NCI-H510A (cell line): ENCODE measurements around the gene ZSWIM7.
"Not testable (repeated sequence)": the region's sequence is repeated elsewhere in the genome, so short reads cannot be mapped to it uniquely, and the experiment has no call there.

Experiments
- DNase-seq: peaks from one replicate; lab custom pipeline; 2025; lab: John Stamatoyannopoulos, UW

Gene ZSWIM7

DNA sequence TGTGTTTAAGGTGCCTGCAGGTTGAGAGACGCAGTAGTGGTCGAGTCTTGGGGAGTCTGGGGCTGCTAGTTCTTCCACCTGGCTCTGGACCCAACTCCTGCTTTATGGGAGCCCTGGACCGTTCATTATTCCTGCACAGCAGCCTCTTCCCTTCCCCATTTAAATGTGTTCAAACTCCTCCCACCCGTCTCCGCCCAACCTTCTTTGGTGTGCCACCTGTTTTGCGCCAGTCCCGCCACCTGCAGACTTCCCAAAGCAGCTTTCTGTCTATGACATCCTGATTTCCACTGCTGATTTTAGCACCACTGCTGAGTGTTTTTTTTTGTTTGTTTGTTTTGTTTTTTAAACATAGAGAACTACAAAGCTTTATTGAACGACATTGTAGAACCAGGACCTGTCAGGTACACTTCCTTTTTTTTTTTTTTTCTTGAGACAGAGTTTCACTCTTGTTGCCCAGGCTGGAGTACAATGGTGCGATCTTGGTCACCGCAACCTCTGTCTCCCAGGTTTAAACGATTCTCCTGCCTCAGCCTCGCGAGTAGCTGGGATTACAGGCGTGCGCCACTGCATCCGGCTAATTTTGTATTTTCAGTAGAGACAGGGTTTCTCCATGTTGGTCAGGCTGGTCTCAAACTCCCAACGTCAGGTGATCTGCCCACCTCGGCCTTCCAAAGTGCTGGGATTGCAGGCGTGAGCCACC, 41.7 kb downstream of the ZSWIM7 start:
- DNase-seq = no peak

GRCh38 chr17:15957206-15957605, 42.3 kb downstream of the ZSWIM7 start:
- no peak for DNase-seq

DNA sequence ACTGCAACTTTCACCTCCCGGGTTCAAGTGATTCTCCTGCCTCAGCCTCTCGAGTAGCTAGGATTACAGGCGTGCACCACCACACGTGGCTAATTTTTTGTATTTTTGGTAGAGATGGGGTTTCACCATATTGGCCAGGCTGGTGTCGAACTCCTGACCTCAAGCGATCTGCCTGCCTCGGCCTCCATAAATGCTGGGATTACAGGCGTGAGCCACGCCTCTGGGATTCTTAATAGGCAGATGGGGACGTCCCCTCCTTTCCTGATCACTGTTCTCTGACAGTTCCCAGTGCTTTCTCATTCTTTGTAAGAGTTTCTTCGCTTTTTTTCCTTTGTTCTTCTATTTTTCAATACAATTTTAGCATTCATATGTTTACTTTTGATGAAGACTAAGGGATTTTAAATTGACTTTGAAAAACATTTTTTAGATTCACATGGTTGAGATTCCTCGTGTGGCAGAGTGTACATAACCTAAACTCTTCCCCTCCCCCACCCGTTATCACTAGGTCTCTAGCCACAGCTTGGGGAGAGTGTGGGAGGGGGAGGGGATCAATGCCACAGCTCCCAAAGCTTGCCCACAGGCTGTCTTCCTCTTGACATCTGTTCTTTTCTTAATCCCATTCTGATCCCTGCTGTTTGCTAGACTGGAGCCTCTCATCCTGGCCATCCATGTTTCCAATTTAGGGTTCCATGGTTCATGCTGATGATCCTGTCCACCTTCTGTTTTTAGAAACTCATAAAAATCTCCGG, 43.5 kb downstream of the ZSWIM7 start:
- no peak for DNase-seq

- no peak for DNase-seq
These were observed 45.3 kb downstream of the ZSWIM7 start for GRCh38 chr17:15954222-15954621.

DNA sequence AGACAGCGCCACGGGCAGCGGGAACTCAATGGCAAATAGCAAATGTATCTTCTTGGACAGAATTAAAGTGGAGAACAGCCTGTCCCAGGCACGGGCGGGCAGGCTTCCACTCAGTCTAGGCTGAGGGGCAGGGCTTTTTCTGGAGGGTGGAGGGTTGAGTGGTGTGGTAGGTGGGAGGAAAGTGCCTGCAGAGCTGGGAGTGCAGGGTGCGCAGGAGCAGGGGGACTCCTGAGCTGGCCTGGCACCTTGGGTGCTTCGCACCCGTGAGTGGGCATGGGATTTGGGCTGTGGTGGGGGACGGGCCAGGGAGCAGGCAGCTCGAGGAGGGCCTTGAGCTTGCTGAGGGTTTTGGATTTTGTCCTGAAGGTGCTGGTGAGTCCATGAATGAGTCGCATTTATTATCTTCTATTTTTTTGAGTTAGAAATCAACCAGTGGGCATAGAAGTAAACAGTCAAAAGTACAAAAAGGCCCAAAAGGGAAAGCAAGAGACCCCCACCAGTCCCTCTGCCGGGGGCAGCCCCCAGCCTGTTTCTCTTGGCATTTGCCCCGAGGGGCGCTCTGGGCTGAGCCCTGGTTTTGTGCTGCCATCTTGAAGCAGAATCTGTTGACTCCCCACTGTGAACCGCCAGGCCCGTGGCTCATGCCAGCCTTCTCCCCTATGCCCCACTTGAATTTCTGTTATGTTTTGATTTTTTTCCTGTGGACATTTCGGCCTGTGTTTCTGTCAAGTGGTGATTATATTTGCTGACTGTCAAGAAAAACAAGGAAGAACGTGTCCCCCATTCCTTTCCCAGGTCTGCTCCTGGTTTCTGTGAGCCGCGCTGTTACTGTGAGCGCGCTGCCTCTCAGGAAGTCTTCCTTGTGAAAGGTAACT, 46.4 kb downstream of the ZSWIM7 start:
- no peak for DNase-seq

DNA sequence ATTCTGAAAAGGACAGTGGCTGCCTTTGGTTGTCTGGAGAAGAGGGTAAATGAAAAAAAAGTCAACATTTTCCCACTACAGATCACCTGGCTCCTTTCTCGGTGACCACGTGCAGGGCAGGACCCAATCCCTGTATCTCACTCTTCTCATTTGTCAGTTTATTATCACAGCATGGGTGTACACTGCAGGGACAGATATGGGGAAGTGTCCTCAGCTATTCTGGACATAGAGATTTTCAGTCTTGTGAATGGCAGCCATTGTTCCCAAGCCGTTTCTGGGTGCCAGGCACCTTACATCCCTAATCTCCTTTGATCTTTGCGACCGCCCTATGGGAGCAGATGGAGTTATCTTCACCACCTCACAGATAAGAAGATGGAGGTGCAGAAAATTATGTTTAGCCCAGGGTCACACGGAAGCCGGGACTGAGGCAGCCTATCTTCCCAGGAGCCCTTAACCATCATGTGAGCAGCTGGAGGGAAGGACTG, 47.4 kb downstream of the ZSWIM7 start:
- no peak for DNase-seq

- DNase-seq = no peak
These were observed 48.0 kb downstream of the ZSWIM7 start for GRCh38 chr17:15951368-15952047.

GRCh38 chr17:15947976-15948752, 51.3 kb downstream of the ZSWIM7 start:
- DNase-seq = no peak

DNA sequence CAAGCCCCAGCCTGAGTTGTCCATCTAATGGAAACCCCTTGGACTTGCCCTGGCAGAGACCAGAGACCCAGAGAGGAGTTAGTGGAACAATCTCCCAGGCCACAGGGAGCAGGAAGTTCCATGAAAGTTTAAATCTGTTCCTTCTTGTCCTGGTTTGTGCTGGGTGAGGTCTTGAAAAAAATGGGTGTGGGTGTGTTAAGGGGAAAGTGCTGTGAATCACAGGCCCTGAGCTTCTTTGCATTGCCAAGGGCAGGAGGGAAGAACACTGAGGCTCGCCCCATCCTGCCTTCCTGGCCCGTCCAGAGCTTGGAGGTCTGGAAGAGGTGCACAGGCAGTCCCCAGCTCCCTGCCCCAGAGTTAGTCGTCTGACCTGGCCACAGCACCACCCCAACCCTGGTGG, 52.2 kb downstream of the ZSWIM7 start:
- DNase-seq = no peak

- DNase-seq = no peak
These were observed 52.8 kb downstream of the ZSWIM7 start for GRCh38 chr17:15946611-15947120.

DNA sequence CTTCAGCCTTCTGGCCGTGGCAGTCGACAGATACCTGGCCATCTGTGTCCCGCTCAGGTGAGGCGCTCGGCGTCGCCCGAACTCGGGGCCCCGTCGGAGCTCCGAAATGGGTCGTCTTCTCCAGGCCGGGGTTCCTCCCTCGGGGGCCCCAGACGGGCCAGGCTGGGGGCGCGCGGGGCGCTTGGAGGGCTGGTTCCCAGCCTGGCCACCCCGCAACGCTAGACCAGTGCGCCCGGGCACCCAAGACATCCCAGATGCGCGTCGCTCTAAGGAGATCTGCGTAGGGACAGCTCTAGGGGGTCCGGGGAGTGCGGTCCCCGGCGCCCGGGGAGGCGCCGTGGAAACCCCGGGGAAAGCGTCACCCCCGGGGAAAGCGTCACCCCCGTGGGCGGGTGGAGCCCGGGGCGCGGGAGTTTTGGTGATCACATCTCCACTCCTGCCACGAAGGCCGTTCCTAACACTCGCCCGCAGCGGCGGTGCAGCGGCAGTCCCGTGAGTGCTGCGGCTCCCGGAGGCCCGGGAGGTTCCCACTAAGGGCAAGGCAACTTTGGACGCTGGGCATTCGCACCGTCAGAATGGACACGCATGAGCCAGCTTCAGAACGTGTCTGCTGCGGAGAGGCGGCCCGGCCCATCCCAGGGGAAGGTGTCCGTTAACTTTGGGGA, 53.8 kb downstream of the ZSWIM7 start:
- no peak for DNase-seq

DNA sequence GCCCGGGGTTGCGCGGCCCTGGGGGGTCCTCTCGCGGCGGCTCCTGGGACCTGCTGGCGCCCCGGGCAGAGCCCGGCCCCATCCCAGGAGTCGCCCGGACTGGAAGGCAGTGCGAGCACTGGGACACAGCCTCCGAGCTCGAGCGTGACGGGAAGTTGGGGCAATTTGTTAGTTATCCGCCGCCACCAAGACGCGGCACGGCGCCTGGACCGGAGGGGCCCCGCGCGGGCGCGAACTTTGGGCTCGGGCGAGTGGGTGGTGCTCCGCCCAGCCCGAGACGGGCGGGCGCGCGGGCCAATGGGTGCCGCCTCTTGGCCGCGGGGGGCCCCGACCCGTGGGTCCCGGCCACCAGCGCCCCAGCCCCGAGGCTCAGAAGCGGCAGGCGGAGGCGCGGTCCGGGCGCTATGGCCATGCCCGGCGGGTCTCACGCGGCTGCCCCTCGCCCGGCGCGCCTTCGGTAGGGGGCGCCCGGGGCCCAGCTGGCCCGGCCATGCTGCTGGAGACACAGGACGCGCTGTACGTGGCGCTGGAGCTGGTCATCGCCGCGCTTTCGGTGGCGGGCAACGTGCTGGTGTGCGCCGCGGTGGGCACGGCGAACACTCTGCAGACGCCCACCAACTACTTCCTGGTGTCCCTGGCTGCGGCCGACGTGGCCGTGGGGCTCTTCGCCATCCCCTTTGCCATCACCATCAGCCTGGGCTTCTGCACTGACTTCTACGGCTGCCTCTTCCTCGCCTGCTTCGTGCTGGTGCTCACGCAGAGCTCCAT, 54.6 kb downstream of the ZSWIM7 start, which contains the start of gene ADORA2B:
Gene ADORA2B, plus strand, starts transcription at position 372 of the 768 bp plus-strand sequence. Its CDS starts 119 bp downstream, at position 491.
- peak; percentile 53 for DNase-seq

GRCh38 chr17:15943971-15944758, 55.3 kb downstream of the ZSWIM7 start:
- DNase-seq = no peak

- no peak for DNase-seq
These were observed 57.2 kb downstream of the ZSWIM7 start for GRCh38 chr17:15942207-15942833.

GRCh38 chr17:15941781-15942180, 57.7 kb downstream of the ZSWIM7 start:
- DNase-seq = no peak

- not testable (repeated sequence) for DNase-seq
These were observed 63.0 kb downstream of the ZSWIM7 start for GRCh38 chr17:15936481-15936880.

DNA sequence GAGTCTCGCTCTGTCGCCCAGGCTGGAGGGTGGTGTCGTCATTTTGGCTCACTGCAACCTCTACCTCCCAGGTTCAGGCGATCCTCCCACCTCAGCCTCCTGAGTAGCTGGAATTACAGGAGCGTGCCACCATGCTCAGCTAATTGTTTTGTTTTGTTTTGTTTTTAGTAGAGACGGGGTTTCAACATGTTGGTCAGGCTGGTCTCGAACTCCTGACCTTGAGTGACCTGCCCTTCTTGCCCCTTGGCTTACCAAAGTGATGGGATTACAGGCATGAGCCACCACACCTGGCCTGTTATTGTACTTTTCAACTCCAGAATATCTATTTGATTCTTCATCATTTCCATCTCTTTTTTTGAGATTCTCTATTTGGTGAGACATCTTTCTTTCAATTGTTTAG, 63.6 kb downstream of the ZSWIM7 start:
- DNase-seq = no peak

DNA sequence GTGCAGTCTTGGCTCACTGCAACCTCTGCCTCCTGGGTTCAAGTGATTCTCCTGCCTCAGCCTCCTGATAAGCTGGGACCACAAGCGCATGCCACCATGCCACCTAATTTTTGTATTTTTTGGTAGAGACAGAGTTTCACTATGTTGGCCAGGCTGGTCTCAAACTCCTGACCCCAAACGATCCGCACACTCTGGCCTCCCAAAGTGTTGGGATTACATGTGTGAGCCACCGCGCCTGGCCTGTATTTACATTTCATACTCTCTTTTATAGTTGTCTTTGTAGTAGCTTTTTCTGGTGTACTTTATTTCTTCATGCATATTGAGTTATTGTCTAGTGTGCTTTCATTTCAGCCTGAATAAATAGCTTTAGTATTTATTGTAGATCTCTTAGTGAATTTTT, 64.6 kb downstream of the ZSWIM7 start:
- DNase-seq = no peak
